Measurements from ENCODE around the gene TMEM106B.
"Not testable (repeated sequence)": the region's sequence is repeated elsewhere in the genome, so short reads cannot be mapped to it uniquely, and the experiment has no call there.

Gene TMEM106B

DNA sequence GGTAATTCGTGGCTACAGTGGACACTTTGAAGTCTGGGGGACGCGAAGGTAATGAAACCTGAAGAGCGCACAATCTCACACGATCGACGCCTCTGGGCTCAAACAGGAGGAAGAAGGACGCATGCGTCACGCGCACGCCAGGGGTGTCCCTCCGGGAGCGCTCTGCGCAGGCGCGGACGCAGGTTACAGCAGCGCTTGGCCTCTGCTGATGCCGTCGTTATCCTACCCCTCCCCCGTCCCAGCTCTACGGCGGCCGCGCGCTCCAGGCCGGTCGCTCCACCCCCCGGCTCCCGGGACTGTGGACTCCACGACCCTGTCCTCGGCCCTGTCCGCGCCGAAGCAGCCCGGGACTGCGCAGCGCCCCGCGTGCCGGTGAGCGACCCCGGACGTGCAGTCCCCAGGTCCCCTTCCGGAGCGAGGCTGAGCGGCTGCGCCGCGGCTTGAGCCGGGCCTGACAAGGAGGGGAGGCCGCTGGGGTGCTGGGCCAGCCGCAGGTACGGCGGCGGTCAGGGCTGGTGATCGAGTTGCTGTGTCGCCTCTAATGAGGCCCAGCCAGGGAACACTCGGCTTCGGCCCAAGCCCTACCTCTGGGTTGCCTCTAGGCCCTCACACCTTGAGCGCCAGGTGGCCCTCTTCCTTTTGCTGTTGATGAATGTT is at the start of gene TMEM106B:
Gene TMEM106B (plus strand): TSS at position 241 of the 657 bp plus-strand sequence. CDS start 3,517 bp downstream, outside the sequence.
- peak; percentile 90 for DNase-seq

DNA sequence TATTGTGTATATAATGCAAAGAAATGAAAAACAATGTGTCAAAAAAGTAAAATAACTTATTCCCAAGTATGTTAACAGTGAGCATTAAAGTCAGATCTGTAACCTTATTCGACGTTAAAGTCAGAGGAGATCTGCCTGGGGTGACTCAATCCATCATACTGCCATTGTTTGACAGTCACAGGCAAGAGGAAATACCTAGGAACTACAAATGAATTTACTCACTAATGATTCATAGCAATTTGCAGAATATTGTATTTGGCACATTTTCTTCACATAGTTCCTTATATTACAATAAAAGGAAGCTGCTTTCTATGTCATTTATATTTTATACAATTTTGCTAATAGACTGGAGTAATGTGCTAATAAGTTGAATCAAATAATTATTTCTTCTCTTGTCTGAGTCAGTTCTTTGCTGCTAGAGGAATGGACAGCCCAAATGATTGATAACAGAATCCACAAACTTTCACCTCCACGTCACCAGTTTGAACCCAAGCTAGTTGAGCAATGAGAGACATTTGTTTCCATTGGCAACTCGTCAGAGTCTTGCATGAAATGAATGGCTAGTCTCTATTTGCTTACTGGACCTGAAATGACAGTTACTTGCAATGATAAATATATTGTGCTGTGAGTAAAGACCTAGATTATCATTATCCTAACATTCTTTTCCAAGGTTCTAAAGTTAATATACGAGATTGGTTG is 48.5 kb upstream of the TMEM106B start:
- DNase-seq = peak; percentile 27

DNA sequence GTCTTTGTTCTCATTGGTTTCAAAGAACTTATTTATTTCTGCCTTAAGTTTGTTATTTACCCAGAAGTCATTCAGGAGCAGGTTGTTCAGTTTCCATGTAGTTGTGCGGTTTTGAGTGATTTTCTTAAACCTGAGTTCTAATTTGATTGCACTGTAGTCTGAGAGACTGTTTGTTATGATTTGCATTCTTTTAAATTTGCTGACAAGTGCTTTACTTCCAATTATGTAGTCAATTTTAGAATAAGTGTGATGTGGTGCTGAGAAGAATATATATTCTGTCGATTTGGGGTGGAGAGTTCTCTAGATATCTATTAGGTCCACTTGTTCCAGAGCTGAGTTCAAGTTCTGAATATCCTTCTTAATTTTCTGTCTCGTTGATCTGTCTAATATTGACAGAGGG is 43.0 kb upstream of the TMEM106B start:
- DNase-seq = not testable (repeated sequence)

DNA sequence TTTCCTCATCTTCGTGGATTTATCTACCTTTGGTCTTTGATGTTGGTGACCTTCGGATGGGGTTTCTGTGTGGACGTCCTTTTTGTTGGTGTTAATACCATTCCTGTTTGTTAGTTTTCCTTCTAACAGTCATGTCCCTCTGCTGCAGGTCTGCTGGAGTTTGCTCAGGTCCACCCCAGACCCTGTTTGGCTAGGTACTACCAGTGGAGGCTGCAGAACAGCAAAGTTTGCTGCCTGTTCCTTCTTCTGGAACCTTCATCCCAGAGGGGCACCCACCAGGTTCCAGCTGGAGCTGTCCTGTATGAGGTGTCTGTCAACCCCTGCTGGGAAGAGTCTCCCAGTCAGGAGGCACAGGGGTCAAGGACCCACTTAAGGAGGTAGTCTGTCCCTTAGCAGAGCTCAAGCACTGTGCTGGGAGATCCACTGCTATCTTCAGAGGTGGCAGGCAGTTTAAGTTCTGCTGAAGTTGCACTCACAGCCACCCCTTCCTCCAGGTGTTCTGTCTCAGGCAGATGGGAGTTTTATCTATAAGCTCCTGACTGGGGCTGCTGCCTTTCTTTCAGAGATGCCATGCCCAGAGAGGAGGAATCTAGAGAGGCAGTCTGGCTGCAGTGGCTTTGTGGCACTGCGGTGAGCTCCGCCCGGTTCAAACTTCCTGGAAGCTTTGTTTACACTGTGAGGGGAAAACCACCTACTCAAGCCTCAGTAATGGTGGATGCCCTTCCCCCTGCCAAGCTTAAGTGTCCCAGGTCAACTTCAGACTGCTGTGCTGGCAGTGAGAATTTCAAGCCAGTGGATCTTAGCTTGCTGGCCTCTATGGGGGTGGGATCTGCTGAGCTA is 40.9 kb upstream of the TMEM106B start:
- DNase-seq = not testable (repeated sequence)

DNA sequence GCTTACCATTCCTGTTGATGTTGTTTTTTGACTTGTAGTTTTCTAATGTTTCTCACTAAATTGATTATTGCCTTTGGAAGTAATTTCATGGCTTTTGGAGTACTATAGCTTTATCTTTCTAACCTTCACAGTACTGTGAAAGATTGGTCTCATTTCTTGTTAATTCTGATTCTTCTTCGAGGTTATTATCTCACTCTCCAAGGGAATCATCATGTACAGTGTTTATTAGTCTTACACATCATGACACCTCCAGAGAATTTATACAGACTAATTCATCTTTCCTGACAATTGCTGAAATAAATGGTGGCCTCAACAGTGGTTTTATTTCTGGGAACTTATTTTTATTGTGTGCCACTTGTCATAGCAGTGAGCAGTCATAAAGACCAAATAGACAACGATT is 37.4 kb upstream of the TMEM106B start:
- no peak for DNase-seq

DNA sequence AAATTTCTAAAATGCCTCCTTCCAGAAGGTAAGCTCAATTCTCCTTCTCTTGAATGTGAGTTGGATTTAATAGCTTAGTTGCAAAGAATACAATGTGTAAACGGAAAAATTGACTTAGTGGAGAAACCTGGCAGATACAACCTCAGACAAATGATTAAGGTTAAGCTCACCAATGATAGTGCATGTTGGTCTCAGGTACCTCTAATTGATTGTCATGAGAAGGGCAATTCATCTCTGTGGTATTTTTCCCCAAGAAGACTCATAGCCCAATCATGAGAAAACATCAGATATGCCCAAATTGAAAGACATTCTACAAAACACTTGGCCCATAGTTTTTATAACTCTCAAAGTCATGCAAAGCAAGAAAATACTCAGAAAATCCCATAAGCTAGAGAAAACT is 36.2 kb upstream of the TMEM106B start:
- no peak for DNase-seq

DNA sequence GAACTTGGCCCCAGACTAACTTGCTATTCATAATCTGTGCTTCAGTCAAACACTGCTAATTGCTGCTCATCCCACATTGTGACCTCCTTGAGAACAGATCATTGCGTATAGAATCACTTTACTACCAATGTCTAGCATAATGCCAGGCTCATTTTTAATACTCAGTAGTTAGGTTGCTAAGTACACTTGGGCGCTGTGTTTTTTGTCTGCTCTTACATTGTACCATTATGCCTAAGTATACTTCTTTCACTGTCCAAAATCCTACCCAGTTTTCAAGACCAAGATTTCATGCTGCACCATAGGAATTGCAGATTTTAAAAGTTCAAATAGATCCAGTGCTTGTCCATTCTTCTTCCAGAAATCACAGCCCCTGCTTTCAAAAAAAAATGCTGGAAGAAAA is 32.8 kb upstream of the TMEM106B start:
- DNase-seq = no peak

DNA sequence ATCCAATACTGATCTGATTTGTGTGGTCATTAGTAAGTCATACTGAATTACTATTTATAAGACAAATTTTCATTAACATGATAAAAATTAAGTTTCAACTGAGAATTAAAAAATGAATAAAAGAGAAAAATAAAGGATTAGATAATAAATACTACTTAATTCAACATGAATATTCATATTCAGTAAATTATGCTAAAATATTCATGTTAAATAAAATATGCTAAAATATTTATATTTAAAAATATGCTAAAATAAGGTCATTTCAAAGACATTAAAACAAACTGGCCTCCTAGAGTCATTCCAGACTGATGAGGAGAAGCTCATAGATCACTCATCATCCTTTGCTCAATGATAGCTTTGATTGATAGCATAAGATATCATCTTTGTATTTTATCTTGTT is 16.7 kb upstream of the TMEM106B start:
- no peak for DNase-seq

DNA sequence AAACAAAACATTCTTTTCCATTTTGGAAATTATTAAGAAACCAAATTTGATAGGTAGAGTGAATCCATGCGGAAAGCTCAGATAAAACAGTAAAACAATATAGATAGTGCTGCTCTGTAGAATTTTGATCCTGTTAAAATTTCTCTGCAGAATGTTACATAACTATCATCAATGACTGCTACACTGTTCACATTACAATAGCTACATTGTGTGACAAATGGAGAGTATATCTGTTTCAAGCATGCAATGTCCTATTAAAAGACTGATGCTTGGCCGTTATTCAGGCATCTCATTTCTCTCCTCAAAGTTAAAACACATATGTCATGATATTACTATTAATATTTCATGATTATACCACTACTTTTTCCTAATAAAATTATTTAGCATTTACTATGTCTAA is 14.7 kb upstream of the TMEM106B start:
- DNase-seq = no peak

DNA sequence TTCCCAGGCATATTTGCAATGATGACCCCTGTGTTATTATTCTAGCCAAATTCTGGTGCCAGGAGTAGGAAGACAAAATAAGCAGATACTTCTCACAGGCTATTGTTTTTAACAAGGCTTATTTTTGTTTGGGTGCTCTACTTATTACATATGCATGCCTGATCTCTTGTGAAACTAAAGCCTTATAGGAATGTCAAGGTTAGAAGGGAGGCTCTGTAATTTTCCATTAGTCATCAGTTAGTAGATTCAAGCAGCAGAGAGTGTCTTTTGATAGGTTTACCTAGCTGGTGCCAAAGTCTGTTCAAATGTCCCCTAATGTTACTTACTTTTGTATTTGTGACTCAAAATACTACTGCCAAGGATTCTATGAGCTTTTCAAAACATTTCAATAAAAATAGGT is 11.7 kb upstream of the TMEM106B start:
- DNase-seq = no peak

DNA sequence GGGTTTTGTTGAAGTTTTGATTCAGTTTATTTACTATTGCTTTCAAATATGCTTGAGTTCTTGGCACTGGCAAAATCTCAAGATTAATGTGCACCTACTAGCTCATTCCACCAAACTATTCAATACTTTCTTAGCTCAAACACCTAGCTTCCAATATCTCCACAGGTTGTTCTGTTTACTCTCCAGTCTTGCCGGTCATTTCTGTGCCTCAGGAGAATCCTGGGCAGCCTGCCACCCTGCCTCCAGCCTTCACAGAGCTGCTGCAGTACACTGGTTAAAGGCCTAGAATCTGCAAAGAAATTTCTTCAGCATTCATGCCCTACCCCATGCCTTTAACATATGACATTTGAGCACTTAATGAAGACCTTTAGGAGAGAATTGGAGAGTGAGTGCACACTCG is 4.0 kb upstream of the TMEM106B start:
- no peak for DNase-seq

DNA sequence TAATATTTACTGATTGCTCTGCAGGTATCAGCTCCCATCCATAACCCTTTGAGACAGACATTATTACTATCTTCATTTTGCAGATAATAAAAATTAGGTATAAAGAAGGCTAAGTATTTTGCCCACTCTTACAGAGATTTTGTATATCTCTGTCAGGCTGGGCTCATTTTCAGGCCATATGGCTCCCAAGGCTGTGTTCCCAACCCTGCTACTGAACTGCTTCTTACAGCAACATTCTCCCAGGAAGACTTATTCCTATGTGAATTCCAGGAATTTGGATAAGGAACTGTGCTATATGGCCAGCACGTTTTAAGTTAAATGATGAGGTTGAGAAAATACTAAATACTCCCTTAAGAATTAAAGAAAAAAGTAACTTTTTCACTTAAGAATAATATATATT is 1.9 kb upstream of the TMEM106B start:
- no peak for DNase-seq

DNA sequence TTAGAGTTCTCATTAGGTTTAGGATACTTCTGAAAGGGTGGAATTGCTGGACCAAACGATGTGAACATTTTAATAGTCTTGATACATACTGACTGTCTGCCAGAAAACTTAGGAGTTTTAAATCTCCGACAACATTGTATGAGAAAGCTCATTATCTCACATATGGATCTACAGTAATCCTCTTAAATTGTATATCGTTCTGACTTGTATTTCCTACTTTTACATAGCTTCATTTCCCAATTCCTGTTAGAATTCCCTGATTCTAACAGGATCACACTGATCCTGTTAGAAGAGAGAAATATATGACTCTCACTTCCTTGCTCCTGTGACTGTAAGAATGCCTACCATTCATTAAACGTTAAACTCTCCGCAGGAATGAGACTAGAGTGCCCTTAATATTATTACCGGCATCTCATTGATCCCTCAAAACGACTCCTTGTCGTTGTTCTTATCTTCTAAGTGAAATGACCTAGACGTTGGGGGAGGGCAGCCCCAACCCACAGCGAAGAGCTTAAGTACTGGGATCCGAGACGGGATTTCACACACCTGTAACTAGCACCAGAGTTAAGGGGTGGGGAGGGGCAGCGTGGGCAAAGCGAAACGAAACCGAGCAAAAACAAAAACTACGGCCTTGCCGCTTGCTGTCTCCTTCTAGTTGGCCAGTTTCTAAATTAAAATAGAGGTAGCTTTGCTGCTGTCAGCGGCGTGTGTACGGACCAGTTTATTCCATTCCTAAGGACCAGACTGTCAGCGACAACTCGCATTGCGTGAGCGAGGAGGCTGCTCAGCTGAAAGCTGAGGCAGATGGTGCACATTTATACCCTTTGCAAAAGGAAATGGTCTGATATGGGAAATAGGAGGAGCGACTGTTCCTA is 678 bp upstream of the TMEM106B start:
- DNase-seq = no peak

DNA sequence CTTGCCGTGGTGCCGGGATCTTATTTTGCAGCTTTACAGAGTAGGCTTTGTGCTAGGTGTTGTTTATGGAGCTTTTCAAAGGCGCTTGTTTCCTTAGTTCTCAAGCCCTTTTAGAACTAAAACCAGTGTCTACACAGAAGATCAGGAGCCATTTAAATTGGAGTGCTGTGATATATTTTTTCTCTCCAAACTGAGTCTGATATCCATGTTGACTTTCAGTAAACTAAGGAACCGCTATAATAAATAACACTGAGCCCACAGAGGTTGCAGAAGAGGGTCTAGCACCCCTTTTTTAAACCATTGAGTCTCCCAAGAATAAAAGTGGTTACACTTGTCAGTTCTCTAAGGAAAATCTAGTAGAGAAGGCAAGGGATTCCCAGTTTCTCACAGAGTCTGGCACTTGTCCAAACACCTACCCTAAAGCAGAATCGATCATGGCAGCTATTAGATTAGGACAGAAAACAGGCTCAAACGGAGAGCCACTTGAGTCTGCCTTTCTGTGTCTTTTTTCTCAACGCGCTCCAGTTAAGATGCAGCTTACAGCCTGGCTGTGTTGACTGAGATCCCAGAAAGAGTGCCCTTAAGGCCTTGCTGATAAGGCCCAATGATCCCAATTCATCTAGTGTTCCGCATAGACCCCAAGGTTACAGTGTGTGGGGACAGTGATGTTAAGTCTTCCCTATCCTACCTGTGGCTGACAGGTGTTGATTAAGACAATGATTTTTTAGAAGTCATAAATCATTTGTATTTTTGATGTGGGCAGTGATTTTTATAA is 804 bp downstream of the TMEM106B start:
- no peak for DNase-seq

DNA sequence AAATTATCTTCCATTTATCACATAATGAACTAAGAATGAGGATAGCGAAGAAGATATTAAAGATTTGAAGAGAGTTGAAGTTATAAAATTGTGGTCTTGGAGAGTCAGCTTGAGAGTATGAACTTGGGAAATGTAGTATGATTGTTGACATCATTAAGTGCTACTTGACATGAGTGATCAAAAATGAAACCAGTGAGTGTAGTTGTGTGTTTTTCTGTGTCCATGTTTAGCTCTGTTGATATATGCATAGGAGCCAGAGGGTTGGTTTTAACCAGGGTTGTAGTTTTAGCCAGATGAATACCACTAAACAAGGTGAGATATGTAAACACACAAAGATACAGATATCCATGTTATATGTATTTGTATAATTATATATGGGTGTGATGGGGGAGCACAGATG is 6.2 kb downstream of the TMEM106B start:
- no peak for DNase-seq

DNA sequence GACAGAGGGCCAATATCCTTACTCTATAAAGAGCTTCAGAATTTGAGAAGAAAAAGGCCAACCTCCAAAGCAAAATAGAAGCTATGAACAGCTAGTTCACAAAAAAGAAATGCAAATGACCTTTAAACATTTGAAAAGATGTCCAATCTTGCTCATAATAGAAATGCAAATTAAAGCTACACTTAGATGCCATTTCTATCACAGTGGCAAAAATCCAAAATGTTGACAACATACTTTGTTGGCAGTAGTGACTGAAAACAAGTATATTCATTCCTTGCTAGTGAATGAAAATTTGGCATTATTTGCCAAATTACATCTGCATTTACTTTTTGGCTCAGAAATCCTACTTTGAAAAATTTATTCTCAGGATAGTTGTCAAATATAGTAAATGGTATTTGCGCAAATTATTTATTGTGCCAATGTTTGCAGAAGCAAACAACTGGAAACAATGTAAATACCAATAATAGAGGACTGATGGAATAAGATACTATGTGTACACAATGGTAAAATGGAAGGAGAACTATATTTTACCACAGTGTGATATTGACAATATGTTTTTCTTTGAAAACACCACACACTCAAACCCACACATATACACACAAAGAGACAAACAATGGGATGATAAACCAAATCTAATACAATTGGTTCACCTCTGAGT is 9.4 kb downstream of the TMEM106B start:
- DNase-seq = peak; percentile 47

DNA sequence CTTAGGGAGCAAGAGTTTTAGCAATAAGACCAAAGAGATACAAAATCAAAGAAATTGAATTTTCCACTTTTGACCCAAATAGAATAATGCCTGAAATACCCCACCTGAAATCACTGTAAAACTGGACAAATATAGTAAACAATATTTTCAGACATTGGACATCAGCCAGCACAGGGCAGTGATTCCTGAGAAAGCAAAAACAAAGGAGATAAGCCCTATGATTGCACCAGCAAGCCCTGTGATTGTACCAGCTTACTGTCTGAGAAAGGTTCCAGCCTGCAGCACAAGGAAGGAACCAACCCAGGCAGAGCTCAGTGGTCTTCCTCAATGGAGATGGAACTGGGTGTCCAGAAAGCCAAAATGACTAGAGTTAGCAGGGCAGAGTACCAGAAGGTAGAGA is 10.3 kb downstream of the TMEM106B start:
- no peak for DNase-seq

DNA sequence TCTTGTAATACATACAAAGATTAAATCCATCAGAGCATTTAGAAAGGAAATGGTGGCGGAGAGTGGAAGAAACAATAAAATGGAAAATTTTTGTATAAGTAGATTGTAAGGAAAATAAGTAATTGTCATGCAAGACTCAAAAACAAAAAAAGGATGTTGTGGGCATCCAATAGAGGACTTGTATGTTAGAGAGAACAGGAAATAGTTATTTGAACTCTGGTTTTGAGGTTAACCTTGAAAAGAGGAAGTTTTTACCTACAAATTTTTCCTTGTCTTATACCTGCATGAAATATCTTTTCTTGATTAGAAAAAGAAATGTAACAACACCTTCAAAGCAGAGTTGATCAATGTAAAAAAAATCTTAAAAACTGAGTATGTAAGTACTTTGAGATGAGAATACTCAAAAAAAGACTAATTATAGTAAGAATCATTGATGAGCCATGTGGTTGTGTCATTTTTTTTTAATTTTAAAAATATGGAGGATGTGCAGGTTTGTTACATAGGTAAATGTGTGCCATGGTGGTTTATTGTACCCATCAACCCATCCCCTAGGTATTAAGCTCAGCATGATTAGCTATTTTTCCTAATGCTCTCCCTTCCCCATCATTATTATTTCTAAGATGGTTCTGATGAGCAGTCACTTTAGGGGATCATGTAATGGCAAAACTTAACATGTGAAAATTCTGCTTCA is 11.9 kb downstream of the TMEM106B start:
- DNase-seq = no peak

DNA sequence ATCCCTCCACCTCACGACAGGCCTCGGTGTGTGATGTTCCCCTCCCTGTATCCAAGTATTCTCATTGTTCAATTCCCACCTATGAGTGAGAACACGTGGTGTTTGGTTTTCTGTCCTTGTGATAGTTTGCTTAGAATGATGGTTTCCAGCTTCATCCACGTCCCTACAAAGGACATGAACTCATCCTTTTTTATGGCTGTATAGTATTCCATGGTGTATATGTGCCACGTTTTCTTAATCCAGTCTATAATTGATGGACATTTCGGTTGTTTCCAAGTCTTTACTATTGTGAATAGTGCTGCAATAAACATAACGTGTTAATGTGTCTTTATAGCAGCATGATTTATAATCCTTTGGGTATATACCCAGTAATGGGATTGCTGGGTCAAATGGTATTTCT is 13.9 kb downstream of the TMEM106B start:
- not testable (repeated sequence) for DNase-seq

DNA sequence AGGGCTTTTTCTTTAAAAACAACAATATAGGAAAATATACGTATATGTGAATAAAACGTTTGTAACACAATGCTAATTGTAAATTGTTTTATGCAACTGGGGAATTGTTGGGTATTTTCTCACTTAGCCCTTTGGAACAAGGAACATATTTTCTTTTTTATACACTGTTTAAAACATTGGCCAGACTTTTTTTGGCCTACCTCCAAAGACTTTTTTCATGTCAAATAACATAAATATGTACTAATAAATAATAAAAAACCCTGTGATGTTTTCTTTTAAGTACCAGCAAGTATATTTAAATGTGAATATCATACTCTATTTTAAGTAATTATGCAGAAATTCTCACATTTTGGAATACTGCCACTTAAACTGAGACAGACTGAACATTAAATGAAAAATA is 15.7 kb downstream of the TMEM106B start:
- DNase-seq = no peak

DNA sequence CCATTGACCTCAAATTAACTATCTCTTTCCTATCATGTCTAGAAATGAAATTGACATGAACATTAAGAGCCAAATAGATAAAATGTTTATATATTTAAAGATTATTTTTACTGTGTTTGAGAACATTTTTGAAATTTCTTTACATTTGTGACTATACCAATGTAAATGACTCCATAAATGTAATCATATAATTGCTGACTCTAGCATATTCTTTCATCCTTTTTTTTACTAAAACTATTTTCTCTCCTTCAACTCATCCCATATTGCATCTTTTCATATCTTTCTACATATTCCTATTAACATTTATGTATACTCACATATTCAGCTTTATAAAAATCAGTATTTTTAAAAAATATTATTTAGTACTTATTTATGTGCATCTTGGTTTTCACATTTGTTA is 16.9 kb downstream of the TMEM106B start:
- no peak for DNase-seq

Data from NCI-H446 treated with DMSO at 0.1 percent for 48 hours (cell line).